OCI-LY3 (cell line): Measurements from ENCODE around the gene ARHGAP40.

Source experiments
- H2AFZ ChIP-seq: fragments of 200-600, 300-600 bp; shearing (Covaris generic); 2 replicates; pipeline ENCODE4 v1.6.0; 2014; ENCODE audit warnings: antibody characterized with exemption, low read depth, low read length
- H3K27ac ChIP-seq: fragments of 200-600, 300-600 bp; sonication (generic); 2 replicates; pipeline ENCODE4 v1.5.1; 2014; ENCODE audit warnings: mild to moderate bottlenecking, low read length, moderate library complexity, mixed read lengths
- H3K27me3 ChIP-seq: fragments of 200-600, 300-600 bp; sonication (generic); 2 replicates; pipeline ENCODE4 v1.6.1; 2014; ENCODE audit warnings: low read depth, low read length, mixed read lengths
- H3K36me3 ChIP-seq: fragments of 200-600, 300-600 bp; sonication (generic); replicated peaks from 2 replicates; pipeline ENCODE3; 2014; ENCODE audit warnings: low read depth, low read length, mixed read lengths
- H3K4me1 ChIP-seq: fragments of 300-600, 200-600 bp; sonication (generic); 2 replicates; pipeline ENCODE4 v1.6.1; 2014; ENCODE audit warnings: low read length, mixed read lengths
- H3K4me2 ChIP-seq: fragments of 200-600, 300-600 bp; sonication (generic); 2 replicates; pipeline ENCODE4 v1.6.1; 2014; ENCODE audit warnings: low read length, mixed read lengths
- H3K4me3 ChIP-seq: fragments of 300-600, 200-600 bp; sonication (generic); 2 replicates; pipeline ENCODE4 v1.5.1; 2014; ENCODE audit warnings: antibody characterized with exemption, mild to moderate bottlenecking, low read length, moderate library complexity
- H3K79me2 ChIP-seq: fragments of 300-600, 200-600 bp; shearing (Covaris generic); 2 replicates; pipeline ENCODE4 v1.6.1; 2014; ENCODE audit warnings: mild to moderate bottlenecking, low read length, mixed read lengths
- H3K9ac ChIP-seq: fragments of 300-600, 200-600 bp; shearing (Covaris generic); 2 replicates; pipeline ENCODE4 v1.6.0; 2014; ENCODE audit warnings: mild to moderate bottlenecking, low read length, moderate library complexity
- H3K9me3 ChIP-seq: fragments of 200-600, 300-600 bp; shearing (Covaris generic); 2 replicates; pipeline ENCODE4 v1.6.1; 2014; ENCODE audit warnings: low read length, mixed read lengths; ENCODE audit not compliant: insufficient read depth
- H4K20me1 ChIP-seq: fragments of 200-600, 300-600 bp; sonication (generic); 2 replicates; pipeline ENCODE4 v1.6.1; 2016; ENCODE audit warnings: low read length, mixed read lengths; ENCODE audit not compliant: insufficient read depth
- CTCF ChIP-seq: fragments of 200-600, 300-600 bp; sonication (generic); IDR thresholded peaks from 2 replicates; pipeline ENCODE4 v1.5.1; 2014; ENCODE audit warnings: antibody characterized with exemption, low read length, low read depth
- EZH2phosphoT487 ChIP-seq: fragments of 200-600 bp; shearing (Covaris generic); IDR thresholded peaks from 2 replicates; pipeline ENCODE4 v1.6.1; 2018; ENCODE audit warnings: antibody characterized with exemption, mixed run types, low read depth

The ARHGAP40 gene

GRCh38 chr20:38674765-38675133 is 73.1 kb downstream of the ARHGAP40 start:
- Histone ChIP-seq H3K27me3 (peaks cover 36% of the 10 kb centered on the region), H2AFZ (no peak overlapping the region), H4K20me1 (peaks cover 10% of the 10 kb centered on the region; the same call in 1 of the 2 replicates), H3K27ac (no peak overlapping the region), H3K4me2 (no peak overlapping the region), H3K9me3 (no peaks in the 10 kb centered on the region), H3K79me2 (no peaks in the 10 kb centered on the region), H3K9ac (no peak overlapping the region), H3K36me3 (no peaks in the 10 kb centered on the region), H3K4me1 (no peaks in the 10 kb centered on the region), H3K4me3 (no peak overlapping the region)
- TF ChIP-seq CTCF (no peak), EZH2phosphoT487 (no peak)

GRCh38 chr20:38676576-38676975 is 75.0 kb downstream of the ARHGAP40 start:
- TF ChIP-seq EZH2phosphoT487 (no peak), CTCF (no peak)
- Histone ChIP-seq H3K36me3 (no peaks in the 10 kb centered on the region), H3K4me3 (no peak overlapping the region), H2AFZ (no peak overlapping the region), H4K20me1 (peaks cover 19% of the 10 kb centered on the region; the same call in 1 of the 2 replicates), H3K4me2 (no peak overlapping the region), H3K4me1 (no peaks in the 10 kb centered on the region), H3K9me3 (no peaks in the 10 kb centered on the region), H3K79me2 (no peaks in the 10 kb centered on the region), H3K27ac (no peak overlapping the region), H3K9ac (no peak overlapping the region), H3K27me3 (peaks cover 29% of the 10 kb centered on the region)

- TF ChIP-seq CTCF (no peak), EZH2phosphoT487 (no peak)
- Histone ChIP-seq H3K9ac (no peak overlapping the region), H3K4me3 (no peak overlapping the region), H4K20me1 (peaks cover 25% of the 10 kb centered on the region; the same call in 1 of the 2 replicates), H3K27ac (no peak overlapping the region), H2AFZ (no peak overlapping the region), H3K79me2 (no peaks in the 10 kb centered on the region), H3K27me3 (peaks cover 54% of the 10 kb centered on the region), H3K4me2 (no peak overlapping the region), H3K4me1 (no peaks in the 10 kb centered on the region), H3K9me3 (no peaks in the 10 kb centered on the region), H3K36me3 (no peaks in the 10 kb centered on the region)
Measured at GRCh38 chr20:38680500-38681306, 79.1 kb downstream of the ARHGAP40 start.

- Histone ChIP-seq H3K9me3 (no peaks in the 10 kb centered on the region), H3K27ac (no peak overlapping the region), H3K4me3 (no peak overlapping the region), H3K9ac (no peak overlapping the region), H3K36me3 (no peaks in the 10 kb centered on the region), H3K27me3 (peaks cover 65% of the 10 kb centered on the region), H3K79me2 (no peaks in the 10 kb centered on the region), H3K4me2 (no peak overlapping the region), H4K20me1 (peaks cover 21% of the 10 kb centered on the region), H3K4me1 (no peaks in the 10 kb centered on the region), H2AFZ (no peak overlapping the region)
- TF ChIP-seq CTCF (no peak), EZH2phosphoT487 (no peak)
Measured at GRCh38 chr20:38685271-38685670, 83.7 kb downstream of the ARHGAP40 start.
